Activated naive CD4-positive, alpha-beta T cell treated with anti-CD3 and anti-CD28 coated beads for 36 hours (primary cell): ENCODE results near the gene SLC9C1. TPM values are rescaled to one million over a fixed set of nuclear protein-coding genes. Genes with fewer than 3 reads are reported as not detected.

Experiments
- CTCF ChIA-PET: fragments of 350-600 bp; sonication (Branson Sonifier 250); formaldehyde crosslinking; loops from one replicate; lab custom pipeline; 2021; ENCODE audit warnings: antibody characterized with exemption; lab: Charles Lee
- DNase-seq: peaks from one replicate; pipeline ENCODE4 v3.0.0-alpha.2; 2020
- H3K27ac Mint-ChIP-seq: one replicate; pipeline ENCODE4 v1.8.0; 2021; ENCODE audit warnings: mild to moderate bottlenecking, mixed read lengths
- H3K27me3 Mint-ChIP-seq: one replicate; pipeline ENCODE4 v1.8.0; 2021; ENCODE audit warnings: low read depth, mixed read lengths
- H3K36me3 Mint-ChIP-seq: one replicate; pipeline ENCODE4 v1.8.0; 2021; ENCODE audit warnings: low read depth, mixed read lengths
- H3K4me1 Mint-ChIP-seq: one replicate; pipeline ENCODE4 v1.8.0; 2021; ENCODE audit warnings: low read depth, mixed read lengths
- H3K4me3 Mint-ChIP-seq: one replicate; pipeline ENCODE4 v1.8.0; 2021; ENCODE audit warnings: mild to moderate bottlenecking, moderate library complexity, mixed read lengths
- H3K9me3 Mint-ChIP-seq: one replicate; pipeline ENCODE4 v1.8.0; 2021; ENCODE audit warnings: mixed read lengths
- intact Hi-C: fragments of 100-400 bp; cut with micrococcal nuclease; formaldehyde crosslinking; loops from one replicate; pipeline ENCODE4 v1.15.1; 2023
- total RNA-seq, 2 experiments: library from RNA; stranded (reverse); gene quantifications; one replicate each; pipeline ENCODE4 v1.2.3, GENCODE V29; 2021

Gene SLC9C1
- total RNA-seq, 2 experiments from 2014 or later, result not detected

DNA sequence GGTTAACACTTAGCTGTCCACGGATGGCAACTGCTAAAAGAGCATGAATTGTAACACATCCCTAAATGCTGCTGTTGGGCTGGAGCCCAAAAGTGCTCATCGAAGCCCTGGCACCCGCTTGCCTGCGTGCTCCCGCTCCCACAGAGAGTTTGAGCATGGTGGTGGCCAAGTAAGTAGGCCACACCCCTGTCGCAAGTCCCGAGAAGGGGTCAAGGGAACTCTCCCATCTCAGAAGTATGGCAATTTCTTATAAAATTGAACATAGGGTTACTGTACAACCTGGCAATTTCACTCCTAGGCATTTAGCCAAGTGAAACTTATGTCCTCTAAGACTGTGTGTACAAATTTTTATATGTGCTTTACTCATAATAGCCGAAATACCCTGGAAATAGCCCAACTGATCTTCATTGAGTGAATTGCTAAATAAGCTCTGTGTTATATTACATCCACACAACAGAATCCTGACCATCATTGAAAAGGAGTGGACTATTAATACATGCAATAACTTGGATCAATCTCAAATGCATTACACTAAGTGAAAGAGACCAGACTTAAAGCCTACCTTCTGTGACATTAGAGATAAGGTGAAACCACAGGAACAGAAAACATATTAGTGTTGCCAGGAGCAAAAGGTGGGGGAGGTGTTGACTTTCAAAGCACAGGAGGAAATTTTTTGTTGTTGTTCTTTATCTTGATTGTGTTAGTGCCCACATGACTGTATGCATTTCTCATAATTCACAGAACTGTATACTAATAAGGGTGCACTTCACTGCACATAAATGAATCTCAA, 159.5 kb downstream of the SLC9C1 start:
- DNase-seq, result peak; percentile 33
- intact Hi-C loops, result loop anchor here (5.0 kb wide), 4 partner anchors 592 to 873 kb away; partner anchors contain the start of genes CD200R1 and CD96
- Mint-ChIP-seq H3K4me1 (peaks cover 74% of the 10 kb centered on the region), H3K27me3 (no peaks in the 10 kb centered on the region), H3K27ac (peak overlapping the region; percentile 42), H3K9me3 (no peaks in the 10 kb centered on the region), H3K36me3 (no peaks in the 10 kb centered on the region), H3K4me3 (no peak overlapping the region)
- CTCF ChIA-PET, result interaction anchor here (1.3 kb wide), 1 partner anchor 187 kb away, joined by 4 read pairs; no protein-coding TSS in a partner anchor

DNA sequence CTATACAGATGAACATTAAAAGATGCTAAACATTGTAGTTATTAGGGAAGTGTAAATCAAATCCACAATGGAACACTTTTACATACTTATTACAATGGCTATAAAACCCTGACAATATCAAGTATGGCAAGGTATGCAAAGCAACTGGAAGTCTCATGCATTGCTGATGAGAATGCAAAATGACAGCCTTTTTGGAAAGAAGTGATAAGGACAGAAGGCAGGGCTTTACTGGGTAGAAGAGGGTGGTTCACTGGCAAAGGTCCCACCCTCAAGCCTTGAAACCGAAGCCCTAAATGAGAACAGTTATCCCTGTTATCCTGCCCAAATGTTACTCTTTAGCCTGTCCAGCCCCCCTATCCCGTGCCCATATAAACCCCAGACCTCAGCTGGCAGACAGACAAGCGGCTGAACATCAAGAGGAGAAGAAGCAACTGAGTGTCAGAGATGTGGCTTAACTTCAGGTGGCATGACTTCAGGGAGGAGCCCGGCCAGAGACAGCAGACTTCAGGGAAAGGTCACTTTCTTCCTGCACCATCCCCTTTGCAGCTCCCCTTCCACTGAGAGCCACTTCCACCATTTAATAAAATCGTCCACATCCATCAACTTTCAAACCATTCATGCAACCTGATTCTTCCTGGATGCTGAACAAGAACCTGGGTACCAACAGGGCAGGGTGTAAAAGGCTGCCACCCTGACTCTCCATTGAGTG, 160.2 kb downstream of the SLC9C1 start:
- Mint-ChIP-seq H3K4me1 (peaks cover 82% of the 10 kb centered on the region), H3K36me3 (no peaks in the 10 kb centered on the region), H3K27ac (peak overlapping the region; percentile 90), H3K9me3 (no peaks in the 10 kb centered on the region), H3K27me3 (no peaks in the 10 kb centered on the region), H3K4me3 (peak overlapping the region; percentile 85)
- intact Hi-C loops, result loop anchor here (1.0 to 5.0 kb wide), 8 partner anchors 10 to 874 kb away; partner anchors contain the start of genes CD200R1 and CD96
- no peak for DNase-seq
- CTCF ChIA-PET, result interaction anchor here (1.1 to 1.4 kb wide), 4 partner anchors 22 to 199 kb away, joined by 3 to 10 read pairs (median 4); partner anchors contain the start of gene CD200

DNA sequence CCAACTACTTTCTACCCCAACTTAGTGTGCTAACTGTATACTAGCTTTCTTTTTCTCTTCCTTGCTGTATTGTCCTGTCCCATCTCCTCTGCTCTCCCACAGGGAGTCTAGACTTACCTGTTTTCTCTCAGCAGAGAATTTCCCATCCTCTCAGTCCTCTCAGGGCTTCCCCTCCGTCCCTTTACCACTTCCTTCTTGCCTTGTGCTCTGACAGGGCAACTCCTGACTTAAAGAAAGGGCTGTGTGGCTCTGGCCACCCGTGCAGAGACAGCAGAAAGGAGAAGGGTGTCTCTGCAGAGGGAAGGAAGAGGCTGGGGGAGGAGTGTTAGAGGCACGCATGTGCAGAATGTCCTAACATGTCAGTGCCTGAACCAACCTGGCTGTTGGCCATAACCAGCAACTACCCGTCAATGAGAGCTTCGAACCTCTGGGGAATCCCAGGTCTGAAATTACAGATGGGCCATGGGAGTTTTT, 161.0 kb downstream of the SLC9C1 start, which contains the start of gene GCSAM:
Gene GCSAM (minus strand): TSS at position 274 of the 474 bp plus-strand sequence. CDS start 128 bp downstream, at position 146.
- CTCF ChIA-PET, result interaction anchor here (1.1 to 2.5 kb wide), 4 partner anchors 21 to 200 kb away, joined by 3 to 10 read pairs (median 6); partner anchors contain the start of genes CD200 and SLC9C1
- Mint-ChIP-seq H3K4me1 (peaks cover 89% of the 10 kb centered on the region), H3K27me3 (no peaks in the 10 kb centered on the region), H3K4me3 (peak within 1 kb of the TSS; percentile 85), H3K27ac (peak within 1 kb of the TSS; percentile 90), H3K9me3 (no peaks in the 10 kb centered on the region), H3K36me3 (no peaks in the 10 kb centered on the region)
- DNase-seq, result peak; percentile 86
- intact Hi-C loops, result loop anchor here (1.0 to 5.0 kb wide), 8 partner anchors 10 to 874 kb away; partner anchors contain the start of genes CD200R1 and CD96

DNA sequence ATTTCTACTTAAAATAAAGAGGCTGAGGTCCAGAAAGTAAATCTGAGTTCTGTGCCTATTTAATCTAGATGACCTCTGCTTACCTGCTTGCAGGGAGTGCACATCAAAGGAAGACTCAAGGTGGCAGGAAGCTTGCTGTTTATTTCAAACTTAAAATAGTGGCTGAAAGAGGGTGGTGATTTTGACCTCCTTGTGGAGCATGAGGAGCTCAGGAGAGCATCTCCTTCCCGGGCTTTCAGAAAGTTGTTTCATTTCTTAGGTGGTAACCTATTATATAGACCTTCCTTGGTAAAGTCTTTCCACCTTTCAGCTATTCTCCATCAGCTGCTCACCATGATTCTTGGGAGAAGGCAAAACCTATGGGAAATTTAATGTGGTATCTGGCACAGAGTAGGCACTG, 161.5 kb downstream of the SLC9C1 start:
- Mint-ChIP-seq H3K27ac (peak overlapping the region; percentile 90), H3K4me3 (peak overlapping the region; percentile 85), H3K36me3 (no peaks in the 10 kb centered on the region), H3K4me1 (peaks cover 89% of the 10 kb centered on the region), H3K27me3 (no peaks in the 10 kb centered on the region), H3K9me3 (no peaks in the 10 kb centered on the region)
- intact Hi-C loops, result loop anchor here (2.0 to 5.0 kb wide), 5 partner anchors 36 to 875 kb away; partner anchors contain the start of genes CD200R1 and CD96
- CTCF ChIA-PET, result interaction anchor here (1.1 to 2.5 kb wide), 4 partner anchors 21 to 200 kb away, joined by 3 to 10 read pairs (median 6); partner anchors contain the start of genes CD200 and SLC9C1
- DNase-seq, result no peak

- no peak for DNase-seq
- intact Hi-C loops, result loop anchor here (2.0 to 5.0 kb wide), 5 partner anchors 35 to 875 kb away; partner anchors contain the start of genes CD200R1 and CD96
- CTCF ChIA-PET, result interaction anchor here (0.6 to 2.5 kb wide), 2 partner anchors 43 to 161 kb away, joined by 3 to 7 read pairs; partner anchors contain the start of gene SLC9C1
- no peaks in the 10 kb centered on the region for H3K27me3 Mint-ChIP-seq
- H3K9me3 Mint-ChIP-seq, result no peaks in the 10 kb centered on the region
- H3K36me3 Mint-ChIP-seq, result no peaks in the 10 kb centered on the region
- H3K4me3 Mint-ChIP-seq, result peak overlapping the region; percentile 85
- H3K27ac Mint-ChIP-seq, result peak overlapping the region; percentile 90
- peaks cover 89% of the 10 kb centered on the region for H3K4me1 Mint-ChIP-seq
Observed at GRCh38 chr3:112132088-112132487, 161.9 kb downstream of the SLC9C1 start.

- CTCF ChIA-PET, result interaction anchor here (0.6 to 2.5 kb wide), 4 partner anchors 20 to 686 kb away, joined by 3 to 7 read pairs (median 4); partner anchors contain the start of gene SLC9C1
- no peaks in the 10 kb centered on the region for H3K9me3 Mint-ChIP-seq
- no peak for DNase-seq
- intact Hi-C loops, result loop anchor here (5.0 kb wide), 3 partner anchors 589 to 876 kb away; partner anchors contain the start of genes CD200R1 and CD96
- peak overlapping the region; percentile 11 for H3K27ac Mint-ChIP-seq
- H3K4me1 Mint-ChIP-seq, result peaks cover 91% of the 10 kb centered on the region
- no peaks in the 10 kb centered on the region for H3K27me3 Mint-ChIP-seq
- H3K4me3 Mint-ChIP-seq, result peak overlapping the region; percentile 25
- no peaks in the 10 kb centered on the region for H3K36me3 Mint-ChIP-seq
Observed at GRCh38 chr3:112131111-112131510, 162.9 kb downstream of the SLC9C1 start.

GRCh38 chr3:112130638-112130993, 163.4 kb downstream of the SLC9C1 start:
- Mint-ChIP-seq H3K9me3 (no peaks in the 10 kb centered on the region), H3K27ac (peak overlapping the region; percentile 76), H3K4me3 (peak overlapping the region; percentile 0), H3K36me3 (no peaks in the 10 kb centered on the region), H3K27me3 (no peaks in the 10 kb centered on the region), H3K4me1 (peaks cover 89% of the 10 kb centered on the region)
- CTCF ChIA-PET, result interaction anchor here (0.8 to 2.5 kb wide), 3 partner anchors 9 to 163 kb away, joined by 3 to 7 read pairs (median 5); partner anchors contain the start of gene SLC9C1
- no peak for DNase-seq
- intact Hi-C loops, result loop anchor here (5.0 kb wide), 3 partner anchors 588 to 877 kb away; partner anchors contain the start of genes CD200R1 and CD96

DNA sequence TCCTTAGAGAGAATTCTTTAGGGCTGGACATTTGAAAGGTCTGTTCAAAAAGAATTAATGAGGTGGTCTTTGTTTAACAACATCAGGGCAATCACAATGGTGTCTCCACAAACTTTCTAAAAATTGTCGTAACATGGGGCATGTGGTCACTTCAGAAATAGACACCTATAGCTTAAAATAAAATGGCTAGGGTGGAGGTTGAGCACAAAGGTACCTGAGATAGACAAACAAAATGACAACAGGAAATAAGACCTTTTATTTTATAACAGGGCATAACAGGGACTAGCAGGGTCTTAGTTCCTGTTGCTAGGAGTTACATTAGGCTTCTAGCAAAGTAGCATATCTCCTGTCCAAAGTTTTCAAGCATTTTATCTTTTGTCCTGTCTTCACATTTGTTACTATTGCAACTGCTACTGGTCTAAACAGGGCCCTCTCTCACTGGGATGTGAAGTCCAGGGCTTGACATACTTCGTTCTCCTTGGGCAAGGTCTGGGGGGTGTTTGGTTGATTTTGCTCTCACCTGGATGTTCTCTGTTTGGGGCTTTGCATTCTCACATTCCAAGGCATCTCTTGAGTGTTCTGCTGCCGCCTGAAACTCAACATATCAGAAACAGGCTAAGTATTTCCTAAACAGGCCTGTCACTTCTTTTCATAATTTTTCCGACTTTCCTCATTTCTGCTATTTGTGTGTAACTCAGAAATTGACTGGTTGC, 163.9 kb downstream of the SLC9C1 start:
- H3K27me3 Mint-ChIP-seq, result no peaks in the 10 kb centered on the region
- H3K36me3 Mint-ChIP-seq, result peaks cover 3% of the 10 kb centered on the region
- intact Hi-C loops, result loop anchor here (1.0 to 5.0 kb wide), 7 partner anchors 13 to 877 kb away; partner anchors contain the start of genes CD200R1, CD96 and SLC35A5
- DNase-seq, result no peak
- peak overlapping the region; percentile 76 for H3K27ac Mint-ChIP-seq
- peaks cover 84% of the 10 kb centered on the region for H3K4me1 Mint-ChIP-seq
- peak overlapping the region; percentile 0 for H3K4me3 Mint-ChIP-seq
- H3K9me3 Mint-ChIP-seq, result no peaks in the 10 kb centered on the region
- CTCF ChIA-PET, result interaction anchor here (0.8 to 2.5 kb wide), 4 partner anchors 9 to 163 kb away, joined by 3 to 7 read pairs (median 5); partner anchors contain the start of gene SLC9C1

- peak; percentile 82 for DNase-seq
- H3K27me3 Mint-ChIP-seq, result no peaks in the 10 kb centered on the region
- H3K36me3 Mint-ChIP-seq, result peaks cover 8% of the 10 kb centered on the region
- peaks cover 74% of the 10 kb centered on the region for H3K4me1 Mint-ChIP-seq
- CTCF ChIA-PET, result interaction anchor here (1.7 to 3.1 kb wide), 3 partner anchors 8 to 17 kb away, joined by 4 to 13 read pairs (median 5); no protein-coding TSS in a partner anchor
- H3K9me3 Mint-ChIP-seq, result no peaks in the 10 kb centered on the region
- peak overlapping the region; percentile 76 for H3K27ac Mint-ChIP-seq
- H3K4me3 Mint-ChIP-seq, result peak overlapping the region; percentile 4
- intact Hi-C loops, result loop anchor here (1.0 to 5.0 kb wide), 4 partner anchors 14 to 548 kb away; partner anchors contain the start of gene SLC35A5
Observed at GRCh38 chr3:112128843-112129727, 164.9 kb downstream of the SLC9C1 start.
